OCI-LY3 (cell line): ENCODE measurements around the gene SPOP.
A peak's percentile ranks its signal among the peaks of the same experiment; 100 is the strongest.

Experiments
- H2AFZ ChIP-seq: fragments of 200-600, 300-600 bp; shearing (Covaris generic); 2 replicates; pipeline ENCODE4 v1.6.0; 2014; ENCODE audit warnings: antibody characterized with exemption, low read depth, low read length
- H3K27ac ChIP-seq: fragments of 200-600, 300-600 bp; sonication (generic); 2 replicates; pipeline ENCODE4 v1.5.1; 2014; ENCODE audit warnings: mild to moderate bottlenecking, low read length, moderate library complexity, mixed read lengths
- H3K27me3 ChIP-seq: fragments of 200-600, 300-600 bp; sonication (generic); 2 replicates; pipeline ENCODE4 v1.6.1; 2014; ENCODE audit warnings: low read depth, low read length, mixed read lengths
- H3K36me3 ChIP-seq: fragments of 200-600, 300-600 bp; sonication (generic); replicated peaks from 2 replicates; pipeline ENCODE3; 2014; ENCODE audit warnings: low read depth, low read length, mixed read lengths
- H3K4me1 ChIP-seq: fragments of 300-600, 200-600 bp; sonication (generic); 2 replicates; pipeline ENCODE4 v1.6.1; 2014; ENCODE audit warnings: low read length, mixed read lengths
- H3K4me2 ChIP-seq: fragments of 200-600, 300-600 bp; sonication (generic); 2 replicates; pipeline ENCODE4 v1.6.1; 2014; ENCODE audit warnings: low read length, mixed read lengths
- H3K4me3 ChIP-seq: fragments of 300-600, 200-600 bp; sonication (generic); 2 replicates; pipeline ENCODE4 v1.5.1; 2014; ENCODE audit warnings: antibody characterized with exemption, mild to moderate bottlenecking, low read length, moderate library complexity
- H3K79me2 ChIP-seq: fragments of 300-600, 200-600 bp; shearing (Covaris generic); 2 replicates; pipeline ENCODE4 v1.6.1; 2014; ENCODE audit warnings: mild to moderate bottlenecking, low read length, mixed read lengths
- H3K9ac ChIP-seq: fragments of 300-600, 200-600 bp; shearing (Covaris generic); 2 replicates; pipeline ENCODE4 v1.6.0; 2014; ENCODE audit warnings: mild to moderate bottlenecking, low read length, moderate library complexity
- H3K9me3 ChIP-seq: fragments of 200-600, 300-600 bp; shearing (Covaris generic); 2 replicates; pipeline ENCODE4 v1.6.1; 2014; ENCODE audit warnings: low read length, mixed read lengths; ENCODE audit not compliant: insufficient read depth
- H4K20me1 ChIP-seq: fragments of 200-600, 300-600 bp; sonication (generic); 2 replicates; pipeline ENCODE4 v1.6.1; 2016; ENCODE audit warnings: low read length, mixed read lengths; ENCODE audit not compliant: insufficient read depth
- EZH2phosphoT487 ChIP-seq: fragments of 200-600 bp; shearing (Covaris generic); IDR thresholded peaks from 2 replicates; pipeline ENCODE4 v1.6.1; 2018; ENCODE audit warnings: antibody characterized with exemption, mixed run types, low read depth
- TF ChIP-seq, protein P1 (sequence below): fragments of 200-600, 300-600 bp; sonication (generic); IDR thresholded peaks from 2 replicates; pipeline ENCODE4 v1.5.1; 2014; ENCODE audit warnings: antibody characterized with exemption, low read length, low read depth

The SPOP gene

GRCh38 chr17:49690256-49690655 lies 12.4 kb upstream of the SPOP start:
- Histone ChIP-seq H3K9me3 (no peaks in the 10 kb centered on the region), H3K4me2 (no peak overlapping the region), H3K27me3 (no peaks in the 10 kb centered on the region), H3K79me2 (no peaks in the 10 kb centered on the region), H3K4me3 (no peak overlapping the region), H3K4me1 (peaks cover 3% of the 10 kb centered on the region), H2AFZ (no peak overlapping the region), H3K27ac (no peak overlapping the region), H4K20me1 (no peaks in the 10 kb centered on the region), H3K9ac (no peak overlapping the region), H3K36me3 (no peaks in the 10 kb centered on the region)
- TF ChIP-seq, protein P1, sequence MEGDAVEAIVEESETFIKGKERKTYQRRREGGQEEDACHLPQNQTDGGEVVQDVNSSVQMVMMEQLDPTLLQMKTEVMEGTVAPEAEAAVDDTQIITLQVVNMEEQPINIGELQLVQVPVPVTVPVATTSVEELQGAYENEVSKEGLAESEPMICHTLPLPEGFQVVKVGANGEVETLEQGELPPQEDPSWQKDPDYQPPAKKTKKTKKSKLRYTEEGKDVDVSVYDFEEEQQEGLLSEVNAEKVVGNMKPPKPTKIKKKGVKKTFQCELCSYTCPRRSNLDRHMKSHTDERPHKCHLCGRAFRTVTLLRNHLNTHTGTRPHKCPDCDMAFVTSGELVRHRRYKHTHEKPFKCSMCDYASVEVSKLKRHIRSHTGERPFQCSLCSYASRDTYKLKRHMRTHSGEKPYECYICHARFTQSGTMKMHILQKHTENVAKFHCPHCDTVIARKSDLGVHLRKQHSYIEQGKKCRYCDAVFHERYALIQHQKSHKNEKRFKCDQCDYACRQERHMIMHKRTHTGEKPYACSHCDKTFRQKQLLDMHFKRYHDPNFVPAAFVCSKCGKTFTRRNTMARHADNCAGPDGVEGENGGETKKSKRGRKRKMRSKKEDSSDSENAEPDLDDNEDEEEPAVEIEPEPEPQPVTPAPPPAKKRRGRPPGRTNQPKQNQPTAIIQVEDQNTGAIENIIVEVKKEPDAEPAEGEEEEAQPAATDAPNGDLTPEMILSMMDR: no peak
- no peak for TF ChIP-seq EZH2phosphoT487

DNA sequence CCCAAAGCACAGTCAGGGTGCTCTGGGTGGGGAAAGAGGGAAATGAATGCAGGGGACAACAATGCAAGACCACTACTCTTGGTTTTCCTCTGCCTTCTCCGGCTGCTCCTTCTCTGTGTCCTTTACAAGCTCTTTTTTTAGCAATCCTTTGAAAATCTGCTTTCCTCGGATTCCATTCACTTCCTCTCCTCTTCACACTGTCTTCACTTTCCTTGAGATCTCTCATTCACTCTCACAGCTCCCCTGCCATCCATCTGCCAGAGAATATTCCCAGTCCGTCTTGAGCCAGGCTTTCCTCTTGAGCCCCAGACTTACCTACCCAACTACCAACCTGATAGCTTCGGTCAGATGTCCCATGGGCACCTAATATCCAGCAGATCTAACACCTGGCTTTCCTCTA lies 11.0 kb upstream of the SPOP start:
- Histone ChIP-seq H3K4me1 (no peaks in the 10 kb centered on the region), H3K27ac (no peak overlapping the region), H3K79me2 (no peaks in the 10 kb centered on the region), H3K4me2 (no peak overlapping the region), H2AFZ (no peak overlapping the region), H4K20me1 (no peaks in the 10 kb centered on the region), H3K9me3 (no peaks in the 10 kb centered on the region), H3K9ac (no peak overlapping the region), H3K27me3 (no peaks in the 10 kb centered on the region), H3K4me3 (no peak overlapping the region), H3K36me3 (no peaks in the 10 kb centered on the region)
- TF ChIP-seq, protein P1: no peak
- no peak for TF ChIP-seq EZH2phosphoT487

DNA sequence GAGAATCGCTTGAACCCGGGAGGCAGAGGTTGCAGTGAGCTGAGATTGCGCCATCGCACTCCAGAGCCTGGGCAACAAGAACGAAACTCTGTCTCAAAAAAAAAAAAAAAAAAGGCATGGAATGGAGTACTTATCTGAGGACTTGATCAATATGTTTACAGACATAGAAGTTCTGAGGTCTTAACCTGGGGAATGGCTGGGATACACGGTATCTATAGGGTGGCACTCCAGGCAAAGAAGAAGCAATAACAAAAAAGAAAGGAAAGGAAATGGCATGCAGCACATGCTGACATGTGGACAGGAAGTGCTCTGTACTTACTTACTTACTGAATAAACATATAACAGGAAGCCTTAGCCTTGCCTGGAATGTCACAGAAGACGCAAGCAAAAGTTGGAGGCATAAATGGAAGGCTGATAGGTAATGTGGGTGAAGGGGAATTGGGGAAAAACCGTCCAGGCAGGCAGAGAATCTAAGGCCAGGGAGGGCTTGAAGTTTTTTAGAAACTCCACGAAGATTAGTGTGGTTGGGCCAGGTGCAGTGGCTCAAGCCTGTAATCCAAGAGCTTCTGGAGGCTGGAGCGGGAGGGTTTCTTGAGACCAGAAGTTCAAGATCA lies 10.1 kb upstream of the SPOP start:
- H3K4me2 ChIP-seq: no peak overlapping the region
- H3K36me3 ChIP-seq: no peaks in the 10 kb centered on the region
- no peaks in the 10 kb centered on the region for H3K79me2 ChIP-seq
- no peak overlapping the region for H3K4me3 ChIP-seq
- no peak overlapping the region for H3K27ac ChIP-seq
- TF ChIP-seq EZH2phosphoT487: no peak
- TF ChIP-seq, protein P1: no peak
- no peaks in the 10 kb centered on the region for H4K20me1 ChIP-seq
- no peaks in the 10 kb centered on the region for H3K9me3 ChIP-seq
- no peaks in the 10 kb centered on the region for H3K27me3 ChIP-seq
- peak overlapping the region; percentile 54; the same call in 1 of the 2 replicates for H2AFZ ChIP-seq
- H3K4me1 ChIP-seq: no peaks in the 10 kb centered on the region
- H3K9ac ChIP-seq: no peak overlapping the region

GRCh38 chr17:49681106-49681979 lies 3.4 kb upstream of the SPOP start:
- Histone ChIP-seq H3K4me2 (no peak overlapping the region), H4K20me1 (peaks cover 6% of the 10 kb centered on the region; the same call in 1 of the 2 replicates), H3K27me3 (peaks cover 8% of the 10 kb centered on the region), H2AFZ (no peak overlapping the region), H3K36me3 (no peaks in the 10 kb centered on the region), H3K4me3 (no peak overlapping the region), H3K9me3 (no peaks in the 10 kb centered on the region), H3K79me2 (peaks cover 10% of the 10 kb centered on the region), H3K9ac (no peak overlapping the region), H3K4me1 (peaks cover 11% of the 10 kb centered on the region), H3K27ac (no peak overlapping the region)
- no peak for TF ChIP-seq EZH2phosphoT487
- TF ChIP-seq, protein P1: no peak
